Vagina (tissue), 2 donors: ENCODE results near the gene URAD. TPM values are rescaled to one million over a fixed set of nuclear protein-coding genes. Genes with fewer than 3 reads are reported as not detected.

Experiments
- DNase-seq, 2 donors: peaks; one replicate each; pipeline ENCODE4 v3.0.0-alpha.2; 2017; ENCODE audit errors: extremely low spot score in 2 of 2
- H3K27ac ChIP-seq: fragments of 200-600 bp; sonication (generic); one replicate; pipeline ENCODE4 v1.5.1; 2019
- H3K27me3 ChIP-seq: fragments of 200-600 bp; sonication (generic); one replicate; pipeline ENCODE4 v1.5.1; 2019
- H3K36me3 ChIP-seq, 2 donors: fragments of 200-600 bp; sonication (generic); one replicate each; pipeline ENCODE4 v1.5.1; 2017 to 2019
- H3K4me1 ChIP-seq: fragments of 200-600 bp; sonication (generic); one replicate; pipeline ENCODE4 v1.5.1; 2019
- H3K4me3 ChIP-seq, 2 donors: fragments of 200-600 bp; sonication (generic); 1 replicate in 1 of 2; 2 replicates in 1 of 2; pipeline ENCODE4 v1.5.1; 2016 to 2019
- H3K9me3 ChIP-seq: fragments of 200-600 bp; sonication (generic); one replicate; pipeline ENCODE4 v1.5.1; 2019
- CTCF ChIP-seq, 3 experiments: fragments of 450-650 bp in 2 of 3; fragments of 200-600 bp in 1 of 3; sonication (generic) in 1 of 3; IDR thresholded peaks; one replicate each; pipeline ENCODE4 v1.5.1; 2017 to 2019; ENCODE audit warnings: antibody characterized with exemption in 3 of 3, mild to moderate bottlenecking in 2 of 3, moderate library complexity in 2 of 3
- POLR2A ChIP-seq, 2 donors: fragments of 450-650 bp; IDR thresholded peaks; one replicate each; pipeline ENCODE4 v1.6.1; 2017; ENCODE audit warnings: antibody characterized with exemption in 2 of 2, mild to moderate bottlenecking in 2 of 2, moderate library complexity in 2 of 2
- POLR2AphosphoS5 ChIP-seq, 2 donors: sonication (generic); formaldehyde crosslinking; IDR thresholded peaks; one replicate each; pipeline ENCODE4 v1.9.0; 2017; ENCODE audit warnings: antibody characterized with exemption in 2 of 2, mild to moderate bottlenecking in 2 of 2, low read depth in 1 of 2; ENCODE audit not compliant: insufficient read depth in 1 of 2
- intact Hi-C: fragments of 100-400 bp; cut with DNase I; formaldehyde crosslinking; loops from one replicate; pipeline ENCODE4 v1.15.1; 2023
- total RNA-seq: library from RNA; depleted of rRNA; stranded (reverse); fragments of >200 nt; gene quantifications from one replicate; pipeline ENCODE4 v1.2.3, GENCODE V29; 2016

Gene URAD
- total RNA-seq, 1 donor from 2014 or later, result not detected

- H3K36me3 ChIP-seq, result no peaks in the 10 kb centered on the region
- DNase-seq, result no peak
- H3K27me3 ChIP-seq, result no peaks in the 10 kb centered on the region
- H3K9me3 ChIP-seq, result no peaks in the 10 kb centered on the region
- H3K4me1 ChIP-seq, result no peaks in the 10 kb centered on the region
- intact Hi-C loops, result no loop called here
- H3K27ac ChIP-seq, result no peak overlapping the region
- TF ChIP-seq CTCF (IDR thresholded peaks at IDR 0.05) (no peak), POLR2AphosphoS5 (IDR thresholded peaks at IDR 0.05; ENCODE audit: insufficient read depth in 1 of 2, low read depth in 1 of 2) (no peak), POLR2A (IDR thresholded peaks at IDR 0.05) (no peak)
- no peak overlapping the region for H3K4me3 ChIP-seq
Measured at GRCh38 chr13:28022848-28023518, 34.5 kb upstream of the URAD start.

- TF ChIP-seq POLR2A (IDR thresholded peaks at IDR 0.05), result no peak
- no peak for TF ChIP-seq POLR2AphosphoS5 (IDR thresholded peaks at IDR 0.05; ENCODE audit: insufficient read depth in 1 of 2, low read depth in 1 of 2)
- TF ChIP-seq CTCF (IDR thresholded peaks at IDR 0.05), result no peak
- no peaks in the 10 kb centered on the region for H3K27me3 ChIP-seq
- intact Hi-C loops, result no loop called here
- no peaks in the 10 kb centered on the region for H3K36me3 ChIP-seq
- no peak overlapping the region for H3K27ac ChIP-seq
- no peaks in the 10 kb centered on the region for H3K9me3 ChIP-seq
- DNase-seq, result no peak
- H3K4me3 ChIP-seq, result no peak overlapping the region
- H3K4me1 ChIP-seq, result no peaks in the 10 kb centered on the region
Measured at GRCh38 chr13:28014301-28014700, 25.8 kb upstream of the URAD start.

- intact Hi-C loops, result no loop called here
- H3K4me1 ChIP-seq, result no peaks in the 10 kb centered on the region
- H3K36me3 ChIP-seq, result no peaks in the 10 kb centered on the region
- no peaks in the 10 kb centered on the region for H3K27me3 ChIP-seq
- H3K4me3 ChIP-seq, result no peak overlapping the region
- TF ChIP-seq POLR2AphosphoS5 (IDR thresholded peaks at IDR 0.05; ENCODE audit: insufficient read depth in 1 of 2, low read depth in 1 of 2), result no peak
- TF ChIP-seq CTCF (IDR thresholded peaks at IDR 0.05), result no peak
- TF ChIP-seq POLR2A (IDR thresholded peaks at IDR 0.05), result no peak
- no peak overlapping the region for H3K27ac ChIP-seq
- no peaks in the 10 kb centered on the region for H3K9me3 ChIP-seq
- no peak for DNase-seq
Measured at GRCh38 chr13:28013482-28013881, 25.0 kb upstream of the URAD start.

GRCh38 chr13:28012896-28013295, 24.4 kb upstream of the URAD start:
- intact Hi-C loops, result no loop called here
- Histone ChIP-seq H3K36me3 (no peaks in the 10 kb centered on the region), H3K4me1 (no peaks in the 10 kb centered on the region), H3K9me3 (no peaks in the 10 kb centered on the region), H3K4me3 (no peak overlapping the region), H3K27me3 (no peaks in the 10 kb centered on the region), H3K27ac (no peak overlapping the region)
- no peak for DNase-seq
- no peak for TF ChIP-seq CTCF (IDR thresholded peaks at IDR 0.05)
- no peak for TF ChIP-seq POLR2A (IDR thresholded peaks at IDR 0.05)
- TF ChIP-seq POLR2AphosphoS5 (IDR thresholded peaks at IDR 0.05; ENCODE audit: insufficient read depth in 1 of 2, low read depth in 1 of 2), result no peak

- no peak for DNase-seq
- H3K36me3 ChIP-seq, result no peaks in the 10 kb centered on the region
- intact Hi-C loops, result no loop called here
- no peak for TF ChIP-seq POLR2AphosphoS5 (IDR thresholded peaks at IDR 0.05; ENCODE audit: insufficient read depth in 1 of 2, low read depth in 1 of 2)
- no peak for TF ChIP-seq CTCF (IDR thresholded peaks at IDR 0.05)
- TF ChIP-seq POLR2A (IDR thresholded peaks at IDR 0.05), result no peak
- no peak overlapping the region for H3K4me3 ChIP-seq
- H3K4me1 ChIP-seq, result no peaks in the 10 kb centered on the region
- no peaks in the 10 kb centered on the region for H3K27me3 ChIP-seq
- no peak overlapping the region for H3K27ac ChIP-seq
- no peaks in the 10 kb centered on the region for H3K9me3 ChIP-seq
Measured at GRCh38 chr13:28012383-28012782, 23.9 kb upstream of the URAD start.
